ENCODE results near the gene SLC25A33.

SLC25A33 gene

DNA sequence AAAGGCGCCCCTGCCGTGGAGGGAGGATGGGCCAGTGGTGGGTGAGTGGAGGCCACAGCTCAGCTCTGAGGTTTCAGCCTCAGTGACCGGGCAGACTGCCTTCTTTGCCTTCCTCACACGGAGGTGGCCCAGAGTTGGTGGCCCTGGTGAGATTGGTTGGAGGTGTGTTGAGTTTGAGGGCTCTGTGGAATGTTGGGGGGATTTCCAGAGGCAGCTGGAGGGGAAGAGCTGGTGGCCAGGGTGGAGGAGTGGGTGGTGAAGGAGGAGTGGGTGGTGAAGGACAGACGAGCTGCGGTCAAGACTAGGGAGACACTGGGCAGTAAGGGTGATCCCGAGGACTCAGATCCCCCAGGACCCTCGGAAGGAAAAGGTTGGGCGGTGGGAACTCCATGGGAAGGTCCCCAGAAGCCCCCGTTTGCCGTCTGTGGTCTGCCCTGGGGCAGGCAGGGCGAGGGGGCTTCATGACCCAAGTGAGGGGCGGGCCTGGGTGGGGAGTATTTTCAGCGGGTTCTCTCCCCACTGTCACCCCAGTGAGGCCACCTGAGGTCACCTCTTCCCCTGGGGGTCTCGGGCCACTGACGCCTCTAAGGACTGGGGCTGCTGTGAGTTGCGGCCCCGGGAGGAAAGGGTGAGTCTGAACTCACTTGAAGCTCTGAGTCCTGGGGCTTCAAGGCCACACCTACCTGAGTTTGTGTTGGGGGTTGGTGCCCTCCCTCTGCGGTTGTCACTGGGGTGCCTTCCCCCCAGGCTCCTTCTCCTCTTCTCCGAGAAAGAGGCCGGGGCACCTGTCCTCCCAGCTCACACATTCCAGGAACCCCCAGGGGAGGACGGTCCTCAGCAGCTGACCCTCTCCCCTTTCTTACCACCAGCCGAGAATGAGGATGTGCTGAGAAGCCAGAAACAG lies 89.5 kb downstream of the SLC25A33 start:
- DNase-seq = no peak

DNA sequence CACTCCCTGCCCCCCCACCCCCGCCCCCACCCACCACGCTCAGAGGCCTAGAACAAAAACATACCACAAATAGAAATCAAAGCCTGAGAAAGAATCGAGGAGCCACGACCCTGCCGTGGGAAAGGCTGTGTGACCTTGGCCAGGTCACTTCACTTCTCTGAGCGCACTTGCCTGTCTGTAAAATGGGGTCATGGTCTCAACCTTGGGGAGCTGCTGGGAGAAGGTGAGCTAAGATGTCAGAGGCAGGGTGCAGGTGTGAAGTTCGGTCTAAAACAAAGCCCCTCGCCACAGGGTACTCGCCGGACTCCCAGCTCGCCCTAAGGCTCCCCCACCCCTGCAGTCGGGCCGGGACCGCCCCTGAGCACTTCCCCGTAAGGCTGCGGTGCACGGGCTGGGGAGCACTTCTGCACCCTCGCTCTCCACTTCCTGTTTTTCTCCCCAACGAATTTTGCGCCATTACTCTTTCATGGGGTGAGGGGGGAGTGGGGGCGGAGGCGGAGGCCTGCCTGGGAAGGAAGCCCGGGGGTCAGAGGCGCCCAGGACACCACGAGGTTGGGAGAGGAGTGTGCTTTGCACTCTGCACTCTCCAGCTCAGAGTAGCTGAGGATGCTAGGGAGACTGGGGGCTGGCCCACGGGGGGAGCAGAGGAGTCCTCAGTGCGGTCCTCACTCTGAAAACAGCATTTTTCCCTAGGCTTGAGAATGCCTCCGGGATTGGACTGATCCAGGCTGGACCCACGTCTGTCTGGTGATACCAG lies 90.4 kb downstream of the SLC25A33 start:
- DNase-seq = no peak

DNA sequence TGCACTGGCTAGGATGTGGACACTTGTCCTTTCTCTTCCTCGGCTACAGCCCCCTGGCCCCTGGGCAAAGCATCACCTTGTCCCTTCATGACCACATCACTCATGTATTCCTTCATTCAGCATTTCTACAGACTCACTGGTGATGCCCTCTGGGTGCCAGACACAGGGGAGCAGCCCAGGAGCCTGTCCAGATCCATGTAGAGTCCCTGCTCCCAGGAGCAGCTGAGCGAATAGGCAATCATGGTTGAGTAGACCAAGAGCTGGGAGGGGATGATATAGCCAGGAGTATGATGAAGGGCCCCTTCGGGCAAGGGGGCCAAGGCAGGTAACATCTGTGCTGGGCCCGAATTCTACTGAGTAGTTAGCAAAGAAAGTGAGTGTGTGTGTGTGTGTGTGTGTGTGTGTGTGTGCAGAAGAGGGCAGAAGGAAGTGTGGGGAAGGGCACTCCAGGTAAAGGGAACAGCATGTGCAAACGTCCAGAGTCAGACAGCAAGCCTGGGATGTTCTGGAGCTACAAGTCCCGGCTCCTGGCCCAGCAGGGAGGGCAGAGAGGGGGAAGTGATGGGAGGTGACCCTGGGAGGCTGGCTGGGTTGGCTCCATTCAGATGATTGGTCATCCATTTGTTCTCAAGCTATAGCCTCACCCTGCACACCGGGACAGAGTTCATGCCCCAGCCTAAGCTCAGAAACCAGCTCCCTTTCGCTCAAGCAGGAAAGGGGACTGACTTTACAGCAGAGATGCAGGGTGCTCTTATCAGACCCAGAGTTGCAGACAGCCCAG lies 91.3 kb downstream of the SLC25A33 start:
- no peak for DNase-seq

DNA sequence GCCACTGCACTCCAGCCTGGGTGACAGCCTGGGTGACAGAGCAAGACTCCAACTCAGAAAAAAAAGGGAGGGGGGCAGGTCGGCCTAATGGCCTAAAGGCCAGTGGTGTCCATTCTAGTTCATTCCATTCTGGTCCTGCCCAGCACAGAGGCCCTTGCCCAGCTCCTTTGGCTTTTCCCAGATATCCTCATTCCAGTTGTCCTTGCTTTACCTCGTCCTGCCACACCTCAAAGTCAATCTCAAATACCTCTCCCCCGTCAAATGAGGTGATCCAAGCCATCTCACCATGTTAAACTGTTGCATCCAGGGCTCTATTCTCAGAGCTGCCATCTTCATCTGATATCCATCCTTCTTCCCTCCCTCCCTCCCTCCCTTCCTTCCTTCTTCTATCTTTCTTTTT lies 92.3 kb downstream of the SLC25A33 start:
- no peak for DNase-seq

DNA sequence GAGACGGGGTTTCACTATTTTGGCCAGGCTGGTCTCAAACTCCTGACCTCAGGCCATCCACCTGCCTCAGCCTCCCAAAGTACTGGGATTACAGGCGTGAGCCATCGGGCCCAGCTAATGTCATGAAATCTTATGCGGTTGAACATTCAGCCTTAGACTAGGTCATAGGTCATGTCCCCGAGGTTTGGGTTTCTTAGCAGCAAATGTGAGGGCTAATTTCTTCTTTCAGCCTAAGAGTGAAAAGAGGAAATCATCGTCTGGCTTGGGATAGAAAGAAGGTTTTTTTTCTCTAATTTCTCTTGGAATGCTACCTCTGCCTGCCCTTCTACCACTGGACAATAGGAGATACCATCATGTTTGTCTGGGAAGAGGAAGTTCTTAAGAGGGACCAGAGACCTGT lies 94.2 kb downstream of the SLC25A33 start:
- DNase-seq = no peak

DNA sequence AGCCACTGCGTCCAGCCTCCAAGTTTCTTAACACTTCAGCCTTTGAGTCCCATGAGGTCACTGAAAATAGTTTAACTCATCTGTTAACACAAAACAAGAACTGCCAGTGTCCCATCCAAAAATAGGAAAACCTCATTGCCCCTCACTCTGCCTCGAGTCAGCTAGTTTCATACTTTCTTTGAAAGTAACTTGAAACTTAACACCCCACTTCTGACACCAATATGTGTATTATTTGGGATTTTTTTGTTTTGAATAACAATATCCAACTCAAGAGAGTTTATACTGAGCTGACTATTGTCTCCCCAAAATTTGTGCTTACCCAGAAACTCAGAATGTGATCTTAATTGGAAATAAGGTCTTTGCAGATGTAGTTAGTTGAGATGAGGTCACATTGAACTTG lies 95.3 kb downstream of the SLC25A33 start:
- no peak for DNase-seq

All from fibroblast of skin of back (primary cell).